Neural progenitor cell (in vitro differentiated cells): Measurements from ENCODE around the gene PPIB. TPM values are rescaled to one million over a fixed set of nuclear protein-coding genes. Genes with fewer than 3 reads are reported as not detected.

Source experiments
- DNase-seq: peaks from one replicate; pipeline ENCODE4 v3.0.0-alpha.2; 2016; ENCODE audit warnings: low spot score
- H2AFZ ChIP-seq: fragments of 200-600 bp; sonication (generic); replicated peaks from 2 replicates; pipeline ENCODE4 v1.6.1; 2016; ENCODE audit warnings: antibody characterized with exemption
- H3F3A ChIP-seq: fragments of 200-600 bp; sonication (generic); 2 replicates; pipeline ENCODE4 v1.6.1; 2016; ENCODE audit warnings: antibody characterized with exemption, low read depth
- H3K27ac ChIP-seq: fragments of 200-600 bp; sonication (generic); 2 replicates; pipeline ENCODE4 v1.5.1; 2016; ENCODE audit warnings: mild to moderate bottlenecking
- H3K27me3 ChIP-seq: fragments of 200-600 bp; sonication (generic); 2 replicates; pipeline ENCODE4 v1.6.1; 2016; ENCODE audit warnings: mild to moderate bottlenecking, moderate library complexity
- H3K36me3 ChIP-seq: fragments of 200-600 bp; sonication (generic); 2 replicates; pipeline ENCODE4 v1.5.1; 2016
- H3K4me1 ChIP-seq: fragments of 200-600 bp; sonication (generic); 2 replicates; pipeline ENCODE4 v1.6.1; 2016; ENCODE audit warnings: mixed run types
- H3K4me2 ChIP-seq: fragments of 200-600 bp; sonication (generic); 2 replicates; pipeline ENCODE4 v1.6.1; 2016
- H3K4me3 ChIP-seq: fragments of 200-600 bp; sonication (generic); 2 replicates; pipeline ENCODE4 v1.5.1; 2016
- H3K79me2 ChIP-seq: fragments of 200-600 bp; sonication (generic); 2 replicates; pipeline ENCODE4 v1.6.1; 2016; ENCODE audit warnings: low read depth
- H3K9ac ChIP-seq: fragments of 200-600 bp; sonication (generic); 2 replicates; pipeline ENCODE4 v1.6.1; 2016
- H3K9me3 ChIP-seq: fragments of 200-600 bp; sonication (generic); 2 replicates; pipeline ENCODE4 v1.5.1; 2016; ENCODE audit warnings: low read depth
- H4K20me1 ChIP-seq: fragments of 200-600 bp; sonication (generic); 2 replicates; pipeline ENCODE4 v1.6.1; 2016; ENCODE audit warnings: low read depth
- H3K27ac Mint-ChIP-seq: 3 replicates; pipeline ENCODE4 v1.8.0; 2021; ENCODE audit warnings: mixed read lengths
- H3K27me3 Mint-ChIP-seq: 2 replicates; pipeline ENCODE4 v1.8.0; 2022; ENCODE audit warnings: low read depth, mild to moderate bottlenecking, inconsistent platforms, moderate library complexity, mixed read lengths; ENCODE audit not compliant: insufficient read depth
- H3K36me3 Mint-ChIP-seq: 3 replicates; pipeline ENCODE4 v1.8.0; 2021; ENCODE audit warnings: mixed read lengths
- H3K4me1 Mint-ChIP-seq: 3 replicates; pipeline ENCODE4 v1.8.0; 2021; ENCODE audit warnings: mixed read lengths
- H3K4me3 Mint-ChIP-seq: 3 replicates; pipeline ENCODE4 v1.8.0; 2021; ENCODE audit warnings: mild to moderate bottlenecking, moderate library complexity, mixed read lengths
- H3K9me3 Mint-ChIP-seq: 3 replicates; pipeline ENCODE4 v1.8.0; 2020; ENCODE audit warnings: mixed read lengths
- EZH2 ChIP-seq: fragments of 200-600 bp; sonication (generic); IDR thresholded peaks from 2 replicates; pipeline ENCODE4 v1.6.1; 2017; ENCODE audit warnings: antibody characterized with exemption, mild to moderate bottlenecking, moderate library complexity
- EZH2phosphoT487 ChIP-seq: fragments of 200-600 bp; sonication (generic); IDR thresholded peaks from 2 replicates; pipeline ENCODE4 v1.6.1; 2017; ENCODE audit warnings: antibody characterized with exemption
- total RNA-seq: library from RNA; depleted of rRNA; stranded (reverse); fragments of >200 nt; gene quantifications from 2 replicates; pipeline ENCODE4 v1.2.3, GENCODE V29; 2015; ENCODE audit warnings: low replicate concordance
- TF ChIP-seq, protein P1 (sequence below): fragments of 200-600 bp; sonication (generic); IDR thresholded peaks from 2 replicates; pipeline ENCODE4 v1.5.1; 2017; ENCODE audit warnings: antibody characterized with exemption, mild to moderate bottlenecking

PPIB gene
- total RNA-seq, 1 donor from 2014 or later, result 109 TPM

- Histone ChIP-seq H3K9me3 (no peaks in the 10 kb centered on the region), H3K9ac (no peak overlapping the region), H2AFZ (no peak overlapping the region), H3K4me1 (peaks cover 16% of the 10 kb centered on the region), H4K20me1 (peaks cover 9% of the 10 kb centered on the region), H3F3A (peaks cover 24% of the 10 kb centered on the region), H3K4me3 (no peak overlapping the region), H3K36me3 (no peaks in the 10 kb centered on the region), H3K79me2 (no peaks in the 10 kb centered on the region), H3K27me3 (peaks cover 32% of the 10 kb centered on the region), H3K27ac (no peak overlapping the region), H3K4me2 (no peak overlapping the region)
- Mint-ChIP-seq H3K36me3 (peaks cover 2% of the 10 kb centered on the region), H3K9me3 (no peaks in the 10 kb centered on the region), H3K4me3 (peak overlapping the region; percentile 50), H3K4me1 (peaks cover 7% of the 10 kb centered on the region), H3K27me3 (peaks cover 15% of the 10 kb centered on the region), H3K27ac (no peak overlapping the region)
- no peak for DNase-seq
- TF ChIP-seq EZH2 (no peak), EZH2phosphoT487 (no peak)
- TF ChIP-seq, protein P1, sequence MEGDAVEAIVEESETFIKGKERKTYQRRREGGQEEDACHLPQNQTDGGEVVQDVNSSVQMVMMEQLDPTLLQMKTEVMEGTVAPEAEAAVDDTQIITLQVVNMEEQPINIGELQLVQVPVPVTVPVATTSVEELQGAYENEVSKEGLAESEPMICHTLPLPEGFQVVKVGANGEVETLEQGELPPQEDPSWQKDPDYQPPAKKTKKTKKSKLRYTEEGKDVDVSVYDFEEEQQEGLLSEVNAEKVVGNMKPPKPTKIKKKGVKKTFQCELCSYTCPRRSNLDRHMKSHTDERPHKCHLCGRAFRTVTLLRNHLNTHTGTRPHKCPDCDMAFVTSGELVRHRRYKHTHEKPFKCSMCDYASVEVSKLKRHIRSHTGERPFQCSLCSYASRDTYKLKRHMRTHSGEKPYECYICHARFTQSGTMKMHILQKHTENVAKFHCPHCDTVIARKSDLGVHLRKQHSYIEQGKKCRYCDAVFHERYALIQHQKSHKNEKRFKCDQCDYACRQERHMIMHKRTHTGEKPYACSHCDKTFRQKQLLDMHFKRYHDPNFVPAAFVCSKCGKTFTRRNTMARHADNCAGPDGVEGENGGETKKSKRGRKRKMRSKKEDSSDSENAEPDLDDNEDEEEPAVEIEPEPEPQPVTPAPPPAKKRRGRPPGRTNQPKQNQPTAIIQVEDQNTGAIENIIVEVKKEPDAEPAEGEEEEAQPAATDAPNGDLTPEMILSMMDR, result no peak
Measured at GRCh38 chr15:64149893-64150578, 12.8 kb downstream of the PPIB start.

- H3K27ac Mint-ChIP-seq, result no peak overlapping the region
- Histone ChIP-seq H3K9me3 (no peaks in the 10 kb centered on the region), H4K20me1 (peaks cover 9% of the 10 kb centered on the region), H2AFZ (no peak overlapping the region), H3K36me3 (no peaks in the 10 kb centered on the region), H3K4me3 (no peak overlapping the region), H3K27me3 (peaks cover 32% of the 10 kb centered on the region), H3K4me1 (peaks cover 16% of the 10 kb centered on the region), H3K4me2 (no peak overlapping the region), H3K9ac (no peak overlapping the region), H3F3A (peaks cover 23% of the 10 kb centered on the region), H3K27ac (no peak overlapping the region), H3K79me2 (no peaks in the 10 kb centered on the region)
- DNase-seq, result no peak
- H3K9me3 Mint-ChIP-seq, result no peaks in the 10 kb centered on the region
- H3K36me3 Mint-ChIP-seq, result peaks cover under 1% of the 10 kb centered on the region
- peaks cover 17% of the 10 kb centered on the region for H3K27me3 Mint-ChIP-seq
- peak overlapping the region; percentile 50 for H3K4me3 Mint-ChIP-seq
- peaks cover 7% of the 10 kb centered on the region for H3K4me1 Mint-ChIP-seq
- TF ChIP-seq, protein P1, result peak; percentile 12
- no peak for TF ChIP-seq EZH2phosphoT487
- TF ChIP-seq EZH2, result no peak
Measured at GRCh38 chr15:64149424-64149823, 13.4 kb downstream of the PPIB start.

GRCh38 chr15:64148581-64148980 lies 14.2 kb downstream of the PPIB start:
- no peak overlapping the region for H3K4me2 ChIP-seq
- H2AFZ ChIP-seq, result no peak overlapping the region
- H3K79me2 ChIP-seq, result no peaks in the 10 kb centered on the region
- no peaks in the 10 kb centered on the region for H3K9me3 ChIP-seq
- H4K20me1 ChIP-seq, result peaks cover 9% of the 10 kb centered on the region
- no peak overlapping the region for H3K9ac ChIP-seq
- H3K27ac ChIP-seq, result no peak overlapping the region
- Mint-ChIP-seq H3K27me3 (peaks cover 19% of the 10 kb centered on the region), H3K36me3 (no peaks in the 10 kb centered on the region), H3K9me3 (no peaks in the 10 kb centered on the region), H3K4me3 (no peak overlapping the region), H3K27ac (no peak overlapping the region), H3K4me1 (peaks cover 5% of the 10 kb centered on the region)
- H3K4me3 ChIP-seq, result no peak overlapping the region
- DNase-seq, result no peak
- peaks cover 15% of the 10 kb centered on the region for H3F3A ChIP-seq
- H3K27me3 ChIP-seq, result peaks cover 32% of the 10 kb centered on the region
- peaks cover 16% of the 10 kb centered on the region for H3K4me1 ChIP-seq
- no peaks in the 10 kb centered on the region for H3K36me3 ChIP-seq
- no peak for TF ChIP-seq EZH2
- TF ChIP-seq, protein P1, result no peak
- TF ChIP-seq EZH2phosphoT487, result no peak
